WTC11 (cell line): Measurements from ENCODE around the gene CTNNA1. TPM values are rescaled to one million over a fixed set of nuclear protein-coding genes. Genes with fewer than 3 reads are reported as not detected.

Experiments
- ATAC-seq: fragments of 200-7000 bp; cut with Tn5 transposase; 2 replicates; pipeline ENCODE4 v1.10.0; 2021; ENCODE audit warnings: mild to moderate bottlenecking, moderate library complexity
- CTCF ChIA-PET: fragments of 300-600 bp; sonication (Branson Sonifier 250); formaldehyde crosslinking; loops from one replicate; lab custom pipeline; 2021; ENCODE audit warnings: antibody characterized with exemption; lab: Charles Lee
- POLR2A ChIA-PET: fragments of 350-600 bp; sonication (Branson Sonifier 250); formaldehyde crosslinking; loops from one replicate; lab custom pipeline; 2021; ENCODE audit warnings: antibody characterized with exemption; lab: Charles Lee
- DNase-seq: peaks from one replicate; pipeline ENCODE4 v3.0.0; 2021; ENCODE audit warnings: low spot score
- H3K27ac Mint-ChIP-seq: 2 replicates; pipeline ENCODE4 v1.8.0; 2021; ENCODE audit warnings: mixed read lengths
- H3K27me3 Mint-ChIP-seq: 2 replicates; pipeline ENCODE4 v1.8.0; 2021; ENCODE audit warnings: low read depth, mild to moderate bottlenecking, moderate library complexity, mixed read lengths
- H3K36me3 Mint-ChIP-seq: 2 replicates; pipeline ENCODE4 v1.8.0; 2021; ENCODE audit warnings: mixed read lengths
- H3K4me1 Mint-ChIP-seq: 2 replicates; pipeline ENCODE4 v1.8.0; 2022; ENCODE audit warnings: mixed read lengths
- H3K4me3 Mint-ChIP-seq: 2 replicates; pipeline ENCODE4 v1.8.0; 2021; ENCODE audit warnings: mild to moderate bottlenecking, moderate library complexity, mixed read lengths
- H3K9me3 Mint-ChIP-seq: 2 replicates; pipeline ENCODE4 v1.8.0; 2021; ENCODE audit warnings: mixed read lengths
- CBFB ChIP-seq: sonication (generic); formaldehyde crosslinking; IDR thresholded peaks from 2 replicates; pipeline ENCODE4 v1.8.1; 2022; ENCODE audit warnings: mild to moderate bottlenecking, low read depth, missing genetic modification reagents
- CREB1 ChIP-seq: sonication (generic); formaldehyde crosslinking; IDR thresholded peaks from 2 replicates; pipeline ENCODE4 v1.8.0; 2023; ENCODE audit warnings: mild to moderate bottlenecking, missing genetic modification reagents
- CREM ChIP-seq: sonication (generic); formaldehyde crosslinking; IDR thresholded peaks from 2 replicates; pipeline ENCODE4 v1.8.1; 2022; ENCODE audit warnings: mild to moderate bottlenecking, missing genetic modification reagents, moderate library complexity
- GRHL2 ChIP-seq: fragments of 250-450 bp; sonication (Bioruptor Pico); IDR thresholded peaks from 2 replicates; pipeline ENCODE4 v1.8.0; 2022; ENCODE audit warnings: mild to moderate bottlenecking, moderate library complexity; ENCODE audit not compliant: insufficient replicate concordance, severe bottlenecking
- NFYB ChIP-seq: sonication (generic); formaldehyde crosslinking; conservative IDR thresholded peaks from 2 replicates; pipeline ENCODE4 v1.8.0; 2022; ENCODE audit warnings: low read depth, missing genetic modification reagents
- RELA ChIP-seq: sonication (generic); formaldehyde crosslinking; IDR thresholded peaks from 2 replicates; pipeline ENCODE4 v1.8.1; 2022; ENCODE audit warnings: missing genetic modification reagents, mild to moderate bottlenecking, borderline replicate concordance
- RORB ChIP-seq: fragments of 250-450 bp; sonication (Bioruptor Pico); IDR thresholded peaks from 2 replicates; pipeline ENCODE4 v1.9.0; 2021; ENCODE audit warnings: mild to moderate bottlenecking
- SMAD3 ChIP-seq: sonication (generic); formaldehyde crosslinking; IDR thresholded peaks from 2 replicates; pipeline ENCODE4 v1.8.0; 2022; ENCODE audit warnings: missing genetic modification reagents, mild to moderate bottlenecking, borderline replicate concordance
- TP53 ChIP-seq: sonication (generic); formaldehyde crosslinking; IDR thresholded peaks from 2 replicates; pipeline ENCODE4 v1.8.1; 2023; ENCODE audit warnings: mild to moderate bottlenecking, missing genetic modification reagents
- ZBTB21 ChIP-seq: sonication (generic); formaldehyde crosslinking; IDR thresholded peaks from 2 replicates; pipeline ENCODE4 v1.8.1; 2023; ENCODE audit warnings: mild to moderate bottlenecking, missing genetic modification reagents, borderline replicate concordance
- ZNF317 ChIP-seq: sonication (generic); formaldehyde crosslinking; IDR thresholded peaks from 2 replicates; pipeline ENCODE4 v1.8.1; 2023; ENCODE audit warnings: low read depth, mild to moderate bottlenecking, moderate library complexity, missing genetic modification reagents, borderline replicate concordance
- total RNA-seq: library from RNA; stranded (reverse); gene quantifications from 3 replicates; pipeline ENCODE4 v1.2.3, GENCODE V29; 2021
- TF ChIP-seq, protein P1 (sequence below): sonication (generic); formaldehyde crosslinking; IDR thresholded peaks from 2 replicates; pipeline ENCODE4 v1.8.0; 2023; ENCODE audit warnings: mild to moderate bottlenecking, missing genetic modification reagents
- TF ChIP-seq, protein P2 (sequence below): sonication (generic); formaldehyde crosslinking; IDR thresholded peaks from 2 replicates; pipeline ENCODE4 v1.8.1; 2022; ENCODE audit warnings: low read depth, mild to moderate bottlenecking, moderate library complexity, missing genetic modification reagents, borderline replicate concordance
- TF ChIP-seq, protein P3 (sequence below): sonication (generic); formaldehyde crosslinking; IDR thresholded peaks from 2 replicates; pipeline ENCODE4 v1.8.1; 2022; ENCODE audit warnings: low read depth, missing genetic modification reagents, borderline replicate concordance
- TF ChIP-seq, protein P4 (sequence below): fragments of 250-450 bp; sonication (Bioruptor Pico); IDR thresholded peaks from 2 replicates; pipeline ENCODE4 v1.8.0; 2021; ENCODE audit warnings: mild to moderate bottlenecking
- TF ChIP-seq, protein P5 (sequence below): fragments of 250-450 bp; sonication (Bioruptor Pico); IDR thresholded peaks from 2 replicates; pipeline ENCODE4 v1.9.0; 2021; ENCODE audit warnings: mild to moderate bottlenecking

CTNNA1 gene
- total RNA-seq, 1 experiment from 2014 or later = 309 TPM

DNA sequence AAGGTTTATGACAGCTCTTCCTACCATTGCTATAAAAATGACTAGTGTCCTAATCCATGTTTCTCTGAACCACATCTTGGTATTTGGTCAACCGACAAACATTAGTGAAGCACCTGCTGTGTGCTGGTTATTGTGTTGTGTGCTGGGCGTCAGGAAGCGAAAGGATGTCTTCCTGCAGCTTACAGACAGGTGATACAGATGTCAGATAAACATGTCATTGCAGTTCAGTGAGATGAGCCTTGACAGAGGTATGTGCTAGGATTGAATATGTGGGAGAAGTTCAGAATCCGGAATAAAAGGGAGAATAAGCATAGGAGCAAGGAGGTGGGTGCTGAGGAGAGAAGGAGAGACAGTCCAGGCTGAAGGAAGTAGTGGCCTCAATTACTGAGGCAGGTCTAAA, 20.3 kb upstream of the CTNNA1 start (continued):
- TF ChIP-seq, protein P1, sequence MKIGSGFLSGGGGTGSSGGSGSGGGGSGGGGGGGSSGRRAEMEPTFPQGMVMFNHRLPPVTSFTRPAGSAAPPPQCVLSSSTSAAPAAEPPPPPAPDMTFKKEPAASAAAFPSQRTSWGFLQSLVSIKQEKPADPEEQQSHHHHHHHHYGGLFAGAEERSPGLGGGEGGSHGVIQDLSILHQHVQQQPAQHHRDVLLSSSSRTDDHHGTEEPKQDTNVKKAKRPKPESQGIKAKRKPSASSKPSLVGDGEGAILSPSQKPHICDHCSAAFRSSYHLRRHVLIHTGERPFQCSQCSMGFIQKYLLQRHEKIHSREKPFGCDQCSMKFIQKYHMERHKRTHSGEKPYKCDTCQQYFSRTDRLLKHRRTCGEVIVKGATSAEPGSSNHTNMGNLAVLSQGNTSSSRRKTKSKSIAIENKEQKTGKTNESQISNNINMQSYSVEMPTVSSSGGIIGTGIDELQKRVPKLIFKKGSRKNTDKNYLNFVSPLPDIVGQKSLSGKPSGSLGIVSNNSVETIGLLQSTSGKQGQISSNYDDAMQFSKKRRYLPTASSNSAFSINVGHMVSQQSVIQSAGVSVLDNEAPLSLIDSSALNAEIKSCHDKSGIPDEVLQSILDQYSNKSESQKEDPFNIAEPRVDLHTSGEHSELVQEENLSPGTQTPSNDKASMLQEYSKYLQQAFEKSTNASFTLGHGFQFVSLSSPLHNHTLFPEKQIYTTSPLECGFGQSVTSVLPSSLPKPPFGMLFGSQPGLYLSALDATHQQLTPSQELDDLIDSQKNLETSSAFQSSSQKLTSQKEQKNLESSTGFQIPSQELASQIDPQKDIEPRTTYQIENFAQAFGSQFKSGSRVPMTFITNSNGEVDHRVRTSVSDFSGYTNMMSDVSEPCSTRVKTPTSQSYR (CRISPR knock-in tag) = no peak

DNA sequence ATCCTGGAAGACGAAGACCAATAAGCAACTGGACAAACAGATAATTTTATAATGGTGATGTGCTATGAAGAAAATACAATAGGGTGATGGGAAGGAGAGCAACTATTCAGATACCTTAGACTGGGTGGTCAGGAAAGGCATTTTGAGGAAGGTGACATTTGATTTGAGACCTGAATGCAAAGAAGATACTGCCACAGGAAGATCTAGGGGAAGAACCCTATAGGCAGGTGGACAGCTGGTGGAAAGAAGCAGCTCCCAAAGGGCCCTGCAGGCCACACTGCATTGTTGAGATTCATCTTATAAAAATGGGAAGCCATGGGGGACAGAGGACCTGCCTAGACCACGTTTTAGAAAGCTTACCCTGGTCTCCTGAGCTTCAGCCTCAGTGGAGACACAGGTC, 19.7 kb upstream of the CTNNA1 start:
- Mint-ChIP-seq H3K9me3 (peaks cover 4% of the 10 kb centered on the region; the same call in 1 of the 2 replicates), H3K36me3 (no peaks in the 10 kb centered on the region), H3K27ac (no peak overlapping the region), H3K27me3 (no peaks in the 10 kb centered on the region; the same call in 1 of the 2 replicates), H3K4me3 (no peak overlapping the region), H3K4me1 (peaks cover 8% of the 10 kb centered on the region)
- TF ChIP-seq SMAD3 (no peak), RORB (CRISPR knock-in tag) (no peak), GRHL2 (CRISPR knock-in tag) (no peak), ZBTB21 (CRISPR knock-in tag) (no peak), CREB1 (CRISPR knock-in tag) (no peak), NFYB (CRISPR knock-in tag) (no peak), CBFB (no peak), ZNF317 (CRISPR knock-in tag) (no peak), CREM (no peak), RELA (CRISPR knock-in tag) (no peak), TP53 (no peak)
- TF ChIP-seq, protein P2, sequence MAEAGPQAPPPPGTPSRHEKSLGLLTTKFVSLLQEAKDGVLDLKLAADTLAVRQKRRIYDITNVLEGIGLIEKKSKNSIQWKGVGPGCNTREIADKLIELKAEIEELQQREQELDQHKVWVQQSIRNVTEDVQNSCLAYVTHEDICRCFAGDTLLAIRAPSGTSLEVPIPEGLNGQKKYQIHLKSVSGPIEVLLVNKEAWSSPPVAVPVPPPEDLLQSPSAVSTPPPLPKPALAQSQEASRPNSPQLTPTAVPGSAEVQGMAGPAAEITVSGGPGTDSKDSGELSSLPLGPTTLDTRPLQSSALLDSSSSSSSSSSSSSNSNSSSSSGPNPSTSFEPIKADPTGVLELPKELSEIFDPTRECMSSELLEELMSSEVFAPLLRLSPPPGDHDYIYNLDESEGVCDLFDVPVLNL (CRISPR knock-in tag) = no peak
- TF ChIP-seq, protein P3, sequence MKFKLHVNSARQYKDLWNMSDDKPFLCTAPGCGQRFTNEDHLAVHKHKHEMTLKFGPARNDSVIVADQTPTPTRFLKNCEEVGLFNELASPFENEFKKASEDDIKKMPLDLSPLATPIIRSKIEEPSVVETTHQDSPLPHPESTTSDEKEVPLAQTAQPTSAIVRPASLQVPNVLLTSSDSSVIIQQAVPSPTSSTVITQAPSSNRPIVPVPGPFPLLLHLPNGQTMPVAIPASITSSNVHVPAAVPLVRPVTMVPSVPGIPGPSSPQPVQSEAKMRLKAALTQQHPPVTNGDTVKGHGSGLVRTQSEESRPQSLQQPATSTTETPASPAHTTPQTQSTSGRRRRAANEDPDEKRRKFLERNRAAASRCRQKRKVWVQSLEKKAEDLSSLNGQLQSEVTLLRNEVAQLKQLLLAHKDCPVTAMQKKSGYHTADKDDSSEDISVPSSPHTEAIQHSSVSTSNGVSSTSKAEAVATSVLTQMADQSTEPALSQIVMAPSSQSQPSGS = no peak
- TF ChIP-seq, protein P4, sequence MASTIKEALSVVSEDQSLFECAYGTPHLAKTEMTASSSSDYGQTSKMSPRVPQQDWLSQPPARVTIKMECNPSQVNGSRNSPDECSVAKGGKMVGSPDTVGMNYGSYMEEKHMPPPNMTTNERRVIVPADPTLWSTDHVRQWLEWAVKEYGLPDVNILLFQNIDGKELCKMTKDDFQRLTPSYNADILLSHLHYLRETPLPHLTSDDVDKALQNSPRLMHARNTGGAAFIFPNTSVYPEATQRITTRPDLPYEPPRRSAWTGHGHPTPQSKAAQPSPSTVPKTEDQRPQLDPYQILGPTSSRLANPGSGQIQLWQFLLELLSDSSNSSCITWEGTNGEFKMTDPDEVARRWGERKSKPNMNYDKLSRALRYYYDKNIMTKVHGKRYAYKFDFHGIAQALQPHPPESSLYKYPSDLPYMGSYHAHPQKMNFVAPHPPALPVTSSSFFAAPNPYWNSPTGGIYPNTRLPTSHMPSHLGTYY (CRISPR knock-in tag) = no peak
- TF ChIP-seq, protein P5, sequence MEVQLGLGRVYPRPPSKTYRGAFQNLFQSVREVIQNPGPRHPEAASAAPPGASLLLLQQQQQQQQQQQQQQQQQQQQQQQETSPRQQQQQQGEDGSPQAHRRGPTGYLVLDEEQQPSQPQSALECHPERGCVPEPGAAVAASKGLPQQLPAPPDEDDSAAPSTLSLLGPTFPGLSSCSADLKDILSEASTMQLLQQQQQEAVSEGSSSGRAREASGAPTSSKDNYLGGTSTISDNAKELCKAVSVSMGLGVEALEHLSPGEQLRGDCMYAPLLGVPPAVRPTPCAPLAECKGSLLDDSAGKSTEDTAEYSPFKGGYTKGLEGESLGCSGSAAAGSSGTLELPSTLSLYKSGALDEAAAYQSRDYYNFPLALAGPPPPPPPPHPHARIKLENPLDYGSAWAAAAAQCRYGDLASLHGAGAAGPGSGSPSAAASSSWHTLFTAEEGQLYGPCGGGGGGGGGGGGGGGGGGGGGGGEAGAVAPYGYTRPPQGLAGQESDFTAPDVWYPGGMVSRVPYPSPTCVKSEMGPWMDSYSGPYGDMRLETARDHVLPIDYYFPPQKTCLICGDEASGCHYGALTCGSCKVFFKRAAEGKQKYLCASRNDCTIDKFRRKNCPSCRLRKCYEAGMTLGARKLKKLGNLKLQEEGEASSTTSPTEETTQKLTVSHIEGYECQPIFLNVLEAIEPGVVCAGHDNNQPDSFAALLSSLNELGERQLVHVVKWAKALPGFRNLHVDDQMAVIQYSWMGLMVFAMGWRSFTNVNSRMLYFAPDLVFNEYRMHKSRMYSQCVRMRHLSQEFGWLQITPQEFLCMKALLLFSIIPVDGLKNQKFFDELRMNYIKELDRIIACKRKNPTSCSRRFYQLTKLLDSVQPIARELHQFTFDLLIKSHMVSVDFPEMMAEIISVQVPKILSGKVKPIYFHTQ = no peak
- DNase-seq (no peak), ATAC-seq (no peak)
- ChIA-PET CTCF (no interaction called here), POLR2A (no interaction called here)
